Adipocyte (in vitro differentiated cells): ENCODE results near the gene LYRM9.
"Not testable (repeated sequence)": the region's sequence is repeated elsewhere in the genome, so short reads cannot be mapped to it uniquely, and the experiment has no call there.

Experiments
- DNase-seq: peaks from one replicate; pipeline ENCODE4 v3.0.0-alpha.2; 2015; ENCODE audit warnings: low read depth
- H3K27me3 ChIP-seq: replicated peaks from 2 replicates; pipeline ENCODE4 v1.7.0; 2013; ENCODE audit warnings: mild to moderate bottlenecking, low read length, moderate library complexity; ENCODE audit not compliant: control insufficient read depth, insufficient read depth
- H3K36me3 ChIP-seq: 2 replicates; pipeline ENCODE4 v1.7.0; 2013; ENCODE audit warnings: low read length, mild to moderate bottlenecking, moderate library complexity; ENCODE audit not compliant: control insufficient read depth, insufficient read depth, severe bottlenecking
- H3K4me1 ChIP-seq: 2 replicates; pipeline ENCODE4 v1.7.0; 2013; ENCODE audit warnings: mild to moderate bottlenecking, low read length, moderate library complexity; ENCODE audit not compliant: control insufficient read depth, insufficient read depth
- H3K4me3 ChIP-seq: 2 replicates; pipeline ENCODE4 v1.7.0; 2013; ENCODE audit warnings: mild to moderate bottlenecking, low read length, moderate library complexity
- H3K9ac ChIP-seq: 2 replicates; pipeline ENCODE4 v1.7.0; 2013; ENCODE audit warnings: mild to moderate bottlenecking, low read length, moderate library complexity
- H3K9me3 ChIP-seq: 2 replicates; pipeline ENCODE4 v1.7.0; 2013; ENCODE audit warnings: mild to moderate bottlenecking, low read length, moderate library complexity; ENCODE audit not compliant: control insufficient read depth

The LYRM9 gene

DNA sequence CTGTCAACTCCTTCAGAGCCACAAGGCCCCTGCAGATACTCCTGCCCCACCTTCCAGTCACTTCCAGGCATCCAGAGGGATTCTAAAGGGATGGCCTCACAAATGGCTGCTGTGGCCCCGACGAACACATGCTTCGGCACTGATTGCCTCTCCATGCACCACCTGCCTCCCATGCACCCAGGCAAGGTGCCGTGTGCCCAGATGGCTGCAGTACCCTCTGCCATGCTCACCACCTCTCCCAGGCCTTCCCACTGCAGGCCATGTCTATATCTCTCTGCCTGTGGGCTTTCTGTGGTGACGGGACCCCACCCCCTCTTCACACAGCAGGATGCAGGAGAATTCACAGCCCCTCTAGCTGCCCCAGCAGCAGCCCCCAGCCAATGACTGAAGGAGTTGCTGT, 27.9 kb upstream of the LYRM9 start:
- no peaks in the 10 kb centered on the region for H3K36me3 ChIP-seq
- H3K9me3 ChIP-seq = no peaks in the 10 kb centered on the region
- no peak overlapping the region for H3K4me3 ChIP-seq
- no peak for DNase-seq
- no peak overlapping the region for H3K9ac ChIP-seq
- no peaks in the 10 kb centered on the region for H3K4me1 ChIP-seq
- peaks cover 6% of the 10 kb centered on the region for H3K27me3 ChIP-seq

DNA sequence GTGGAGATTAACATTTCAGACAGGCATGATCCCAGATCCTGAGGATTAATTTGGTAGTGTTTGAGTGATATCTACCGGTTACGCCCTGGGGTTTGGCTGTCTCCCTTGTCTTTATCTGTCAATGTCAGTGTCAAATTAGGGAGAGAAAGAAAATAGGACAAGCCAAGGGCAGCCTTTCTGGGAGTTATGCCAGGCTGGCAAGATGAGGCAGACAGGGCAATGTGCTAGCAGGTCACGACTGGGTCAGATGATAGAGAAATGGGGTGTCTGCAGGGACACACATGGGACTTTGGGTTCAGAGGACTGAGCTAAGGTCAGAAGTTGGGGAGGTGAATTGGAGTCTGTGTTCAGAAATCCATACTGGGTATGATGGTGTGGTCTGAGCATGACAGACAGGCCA, 27.4 kb upstream of the LYRM9 start:
- no peaks in the 10 kb centered on the region for H3K9me3 ChIP-seq
- H3K36me3 ChIP-seq = no peaks in the 10 kb centered on the region
- no peak overlapping the region for H3K4me3 ChIP-seq
- H3K9ac ChIP-seq = no peak overlapping the region
- no peak for DNase-seq
- H3K4me1 ChIP-seq = no peaks in the 10 kb centered on the region
- H3K27me3 ChIP-seq = peaks cover 8% of the 10 kb centered on the region

DNA sequence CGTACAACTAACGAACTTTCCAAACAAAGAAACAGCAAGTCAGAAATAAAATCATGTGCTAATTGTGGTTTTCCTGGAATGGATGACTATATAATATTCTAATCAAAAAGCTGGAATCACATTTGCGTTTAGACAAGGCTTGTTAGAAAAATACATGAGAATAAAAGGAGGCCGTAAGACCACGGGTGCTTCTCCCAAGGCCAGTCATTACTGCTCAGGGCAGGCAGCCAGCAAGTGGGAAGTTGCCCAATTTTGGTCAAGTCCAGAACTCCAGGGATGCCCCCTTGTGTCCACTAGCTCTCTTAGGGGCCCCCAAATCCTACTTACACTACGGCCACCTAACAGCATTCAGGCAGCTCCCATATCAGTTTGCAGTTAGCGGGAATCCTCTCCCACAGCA, 25.9 kb upstream of the LYRM9 start:
- Histone ChIP-seq H3K27me3 (peaks cover 11% of the 10 kb centered on the region), H3K9ac (no peak overlapping the region), H3K4me3 (no peak overlapping the region), H3K36me3 (no peaks in the 10 kb centered on the region), H3K9me3 (no peaks in the 10 kb centered on the region), H3K4me1 (no peaks in the 10 kb centered on the region)
- DNase-seq = no peak

DNA sequence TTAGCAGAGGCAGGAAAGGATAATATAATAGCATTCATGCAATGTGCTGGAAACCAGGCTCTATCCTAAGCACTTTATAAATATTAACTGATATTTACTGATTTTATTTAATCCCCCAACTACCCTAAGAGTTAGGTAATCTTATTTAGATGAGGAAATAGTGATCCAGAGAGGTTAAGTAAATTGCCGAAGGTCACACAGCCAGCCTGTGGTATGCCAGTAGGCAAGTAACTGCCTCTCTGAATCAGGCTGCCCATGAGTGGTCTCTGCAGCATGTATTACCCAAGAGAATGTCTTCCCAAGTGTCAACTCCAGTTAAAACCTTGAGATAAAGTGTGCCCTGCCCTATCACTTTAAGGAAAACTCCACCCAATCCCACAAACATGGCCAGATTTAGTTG, 25.3 kb upstream of the LYRM9 start:
- no peak overlapping the region for H3K9ac ChIP-seq
- DNase-seq = no peak
- no peaks in the 10 kb centered on the region for H3K9me3 ChIP-seq
- no peak overlapping the region for H3K4me3 ChIP-seq
- no peaks in the 10 kb centered on the region for H3K36me3 ChIP-seq
- no peaks in the 10 kb centered on the region for H3K4me1 ChIP-seq
- peaks cover 11% of the 10 kb centered on the region for H3K27me3 ChIP-seq

DNA sequence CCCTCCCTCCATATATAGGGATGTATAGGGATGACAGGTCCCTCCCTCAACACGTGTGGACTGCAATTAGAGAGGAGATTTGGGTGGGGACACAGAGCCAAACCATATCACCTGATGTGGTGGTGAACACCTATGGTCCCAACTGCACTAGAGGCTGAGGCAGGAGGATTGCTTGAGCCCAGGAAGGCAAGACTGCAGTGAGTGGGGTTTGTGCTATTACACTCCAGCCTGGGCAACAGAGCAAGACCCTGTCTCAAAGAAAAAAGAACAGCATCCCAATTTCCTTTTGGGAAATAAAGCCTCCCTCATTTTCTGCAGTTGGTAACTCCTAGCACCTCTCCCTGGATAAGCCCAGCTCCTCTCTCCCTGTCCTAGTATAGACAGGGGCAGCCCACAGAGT, 23.8 kb upstream of the LYRM9 start:
- H3K4me1 ChIP-seq = no peaks in the 10 kb centered on the region
- H3K27me3 ChIP-seq = peaks cover 14% of the 10 kb centered on the region
- no peak overlapping the region for H3K4me3 ChIP-seq
- DNase-seq = no peak
- no peaks in the 10 kb centered on the region for H3K36me3 ChIP-seq
- no peaks in the 10 kb centered on the region for H3K9me3 ChIP-seq
- H3K9ac ChIP-seq = no peak overlapping the region

DNA sequence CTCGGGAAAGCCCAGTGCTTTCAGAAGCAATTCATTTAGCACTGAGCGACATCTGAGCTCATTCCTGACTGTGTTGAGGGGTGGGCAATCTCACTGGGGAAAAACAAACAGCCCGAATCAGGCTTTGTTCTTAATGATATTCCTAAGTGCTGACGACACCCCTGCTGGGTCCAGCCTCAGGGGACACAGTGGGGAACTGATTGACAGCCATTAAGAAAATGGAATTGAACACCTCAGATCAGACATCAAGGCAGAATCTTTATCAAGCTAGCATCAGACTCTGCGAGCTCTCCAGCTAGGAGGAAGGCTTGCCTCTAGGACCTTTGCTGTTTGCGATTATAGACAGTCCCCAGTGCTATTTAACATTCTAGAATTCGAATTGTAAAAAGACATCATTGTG, 22.5 kb upstream of the LYRM9 start:
- Histone ChIP-seq H3K9me3 (no peaks in the 10 kb centered on the region), H3K27me3 (peaks cover 14% of the 10 kb centered on the region), H3K4me3 (no peak overlapping the region), H3K9ac (no peak overlapping the region), H3K36me3 (no peaks in the 10 kb centered on the region), H3K4me1 (no peaks in the 10 kb centered on the region)
- DNase-seq = no peak

DNA sequence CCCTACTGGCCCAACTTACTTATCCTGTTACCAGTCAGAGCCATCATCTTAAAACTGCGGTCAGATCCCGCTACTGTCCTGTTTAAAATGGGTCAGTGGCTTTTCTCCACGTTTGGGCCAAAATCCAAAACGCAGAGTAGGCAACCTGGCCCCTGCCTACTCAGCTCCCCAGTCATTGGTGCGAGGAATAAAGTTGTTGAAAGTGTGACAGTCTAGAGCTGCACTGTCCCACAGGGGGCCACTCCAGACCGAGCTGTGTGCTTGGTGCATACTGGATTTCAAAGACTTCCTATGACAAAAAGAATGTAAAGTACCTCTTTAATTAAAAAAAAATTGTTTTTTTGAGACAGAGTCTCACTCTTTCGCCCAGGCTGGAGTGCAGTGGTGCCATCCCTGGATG, 21.2 kb upstream of the LYRM9 start:
- Histone ChIP-seq H3K36me3 (no peaks in the 10 kb centered on the region), H3K9ac (no peak overlapping the region), H3K9me3 (no peaks in the 10 kb centered on the region), H3K4me3 (no peak overlapping the region), H3K4me1 (no peaks in the 10 kb centered on the region), H3K27me3 (peaks cover 17% of the 10 kb centered on the region)
- DNase-seq = no peak

DNA sequence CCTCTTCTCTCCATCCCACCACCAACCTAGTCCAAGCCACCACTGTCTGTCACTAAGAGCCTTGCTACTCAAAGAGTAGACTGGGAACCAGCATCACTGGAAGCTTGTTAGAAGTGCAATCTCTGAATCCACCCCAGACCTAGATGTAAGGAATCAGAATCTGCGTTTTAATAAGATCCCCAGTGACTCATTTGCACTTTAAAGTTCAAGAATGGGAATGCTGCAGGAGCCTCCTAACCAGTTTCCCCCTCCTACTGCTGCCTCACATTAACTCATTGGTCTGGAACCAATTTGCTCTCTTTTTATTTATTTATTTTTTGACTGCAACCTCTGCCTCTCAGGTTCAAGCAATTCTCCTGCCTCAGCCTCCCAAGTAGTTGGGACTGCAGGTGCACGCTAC, 19.8 kb upstream of the LYRM9 start:
- no peaks in the 10 kb centered on the region for H3K4me1 ChIP-seq
- no peak overlapping the region for H3K9ac ChIP-seq
- DNase-seq = no peak
- no peaks in the 10 kb centered on the region for H3K36me3 ChIP-seq
- no peak overlapping the region for H3K4me3 ChIP-seq
- peaks cover 17% of the 10 kb centered on the region for H3K27me3 ChIP-seq
- H3K9me3 ChIP-seq = no peaks in the 10 kb centered on the region

DNA sequence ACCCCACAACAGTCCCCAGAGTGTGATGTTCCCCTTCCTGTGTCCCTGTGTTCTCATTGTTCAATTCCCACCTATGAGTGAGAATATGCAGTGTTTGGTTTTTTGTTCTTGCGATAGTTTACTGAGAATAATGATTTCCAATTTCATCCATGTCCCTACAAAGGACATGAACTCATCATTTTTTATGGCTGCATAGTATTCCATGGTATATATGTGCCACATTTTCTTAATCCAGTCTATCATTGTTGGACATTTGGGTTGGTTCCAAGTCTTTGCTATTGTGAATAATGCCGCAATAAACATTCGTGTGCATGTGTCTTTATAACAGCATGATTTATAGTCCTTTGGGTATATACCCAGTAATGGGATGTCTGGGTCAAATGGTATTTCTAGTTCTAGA, 19.1 kb upstream of the LYRM9 start:
- peaks cover 17% of the 10 kb centered on the region for H3K27me3 ChIP-seq
- H3K4me3 ChIP-seq, H3K9ac ChIP-seq, H3K36me3 ChIP-seq, DNase-seq, H3K9me3 ChIP-seq, H3K4me1 ChIP-seq: not testable (repeated sequence)

DNA sequence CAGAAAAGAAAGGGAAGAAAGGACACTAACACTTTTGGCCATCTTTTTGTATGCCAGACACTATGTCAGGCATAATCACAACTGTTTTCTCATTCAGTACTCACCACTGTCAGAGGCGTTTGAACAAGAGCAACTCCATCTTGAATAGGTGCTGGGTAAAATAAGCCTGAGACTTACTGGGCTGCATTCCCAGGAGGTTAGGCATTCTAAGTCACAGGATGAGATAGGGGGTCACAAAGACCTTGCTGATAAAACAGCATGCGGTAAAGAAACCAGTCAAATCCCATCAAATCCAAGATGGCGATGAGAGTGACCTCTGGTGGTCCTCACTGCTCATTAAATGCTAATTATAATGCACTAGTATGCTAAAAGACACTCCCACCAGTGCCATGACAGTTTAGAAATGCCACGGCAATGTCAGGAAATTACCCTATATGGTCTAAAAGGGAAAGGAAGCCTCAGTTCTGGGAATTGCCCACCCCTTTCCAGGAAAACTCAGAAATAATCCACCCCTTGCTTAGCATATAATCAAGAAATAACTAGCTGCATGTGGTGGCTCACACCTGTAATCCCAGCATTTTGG, 14.9 kb upstream of the LYRM9 start:
- Histone ChIP-seq H3K4me1 (no peaks in the 10 kb centered on the region), H3K9ac (no peak overlapping the region), H3K4me3 (no peak overlapping the region), H3K36me3 (no peaks in the 10 kb centered on the region), H3K27me3 (peaks cover 6% of the 10 kb centered on the region), H3K9me3 (no peaks in the 10 kb centered on the region)
- DNase-seq = no peak

DNA sequence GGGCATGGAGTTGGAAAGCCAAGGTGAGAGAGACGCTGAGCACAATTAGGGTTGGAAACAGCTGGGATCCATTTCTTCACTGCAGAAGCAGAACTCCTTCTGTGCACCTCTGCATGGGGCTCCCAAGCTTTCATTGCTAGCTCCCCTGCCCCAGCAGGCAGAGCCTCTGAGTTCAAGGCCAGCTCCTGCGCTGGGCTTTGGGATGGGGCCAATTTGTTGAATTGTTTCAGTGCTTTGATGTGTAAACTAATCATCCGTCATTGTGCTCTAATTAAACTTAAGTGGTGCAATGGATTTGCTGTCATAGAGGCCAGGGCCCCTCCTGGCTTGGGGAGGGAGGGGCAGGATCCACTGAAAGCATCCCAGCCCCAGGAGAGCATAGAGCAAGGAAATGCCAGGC, 13.5 kb upstream of the LYRM9 start:
- Histone ChIP-seq H3K9me3 (no peaks in the 10 kb centered on the region), H3K4me1 (no peaks in the 10 kb centered on the region), H3K4me3 (no peak overlapping the region), H3K36me3 (no peaks in the 10 kb centered on the region), H3K27me3 (peaks cover 3% of the 10 kb centered on the region), H3K9ac (no peak overlapping the region)
- no peak for DNase-seq

DNA sequence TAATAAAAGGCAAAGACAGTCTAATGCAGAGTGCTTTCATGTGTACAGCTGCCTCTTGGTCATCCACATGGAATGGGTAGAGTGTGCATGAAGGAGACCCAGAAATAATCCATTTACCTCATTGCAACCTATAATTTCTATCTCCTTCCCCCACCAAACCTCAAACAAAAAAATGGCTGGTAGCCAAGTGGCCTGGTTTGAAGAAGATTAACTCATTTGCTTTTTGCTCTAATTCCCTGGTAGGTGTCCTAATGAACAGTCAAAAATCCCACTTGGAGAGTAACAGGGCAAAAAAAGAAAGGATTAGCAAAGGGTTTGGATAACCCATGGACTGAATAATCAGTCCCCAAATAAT, 13.0 kb upstream of the LYRM9 start:
- Histone ChIP-seq H3K9me3 (no peaks in the 10 kb centered on the region), H3K4me1 (no peaks in the 10 kb centered on the region), H3K9ac (no peak overlapping the region), H3K27me3 (peaks cover 3% of the 10 kb centered on the region), H3K36me3 (no peaks in the 10 kb centered on the region), H3K4me3 (no peak overlapping the region)
- no peak for DNase-seq
